Measurements from ENCODE around the gene GLRX3.

GRCh38 chr10:130190737-130191115 is 54.5 kb downstream of the GLRX3 start:
- no peak for TF ChIP-seq CTCF (IDR thresholded peaks at IDR 0.05)
- TF ChIP-seq EZH2 (IDR thresholded peaks at IDR 0.05; ENCODE audit: borderline replicate concordance, insufficient read depth, low read depth, low read length, poor library complexity, severe bottlenecking), result no peak
